ENCODE measurements around the gene ZMIZ2.

- TF ChIP-seq CTCF (IDR thresholded peaks at IDR 0.05) (no peak), ZFX (IDR thresholded peaks at IDR 0.05; ENCODE audit: borderline replicate concordance) (no peak)
Measured at GRCh38 chr7:44802418-44803025, 53.9 kb downstream of the ZMIZ2 start.
